ENCODE data around the gene HLA-F.
A peak's percentile ranks its signal among the peaks of the same experiment; 100 is the strongest.

HLA-F gene

DNA sequence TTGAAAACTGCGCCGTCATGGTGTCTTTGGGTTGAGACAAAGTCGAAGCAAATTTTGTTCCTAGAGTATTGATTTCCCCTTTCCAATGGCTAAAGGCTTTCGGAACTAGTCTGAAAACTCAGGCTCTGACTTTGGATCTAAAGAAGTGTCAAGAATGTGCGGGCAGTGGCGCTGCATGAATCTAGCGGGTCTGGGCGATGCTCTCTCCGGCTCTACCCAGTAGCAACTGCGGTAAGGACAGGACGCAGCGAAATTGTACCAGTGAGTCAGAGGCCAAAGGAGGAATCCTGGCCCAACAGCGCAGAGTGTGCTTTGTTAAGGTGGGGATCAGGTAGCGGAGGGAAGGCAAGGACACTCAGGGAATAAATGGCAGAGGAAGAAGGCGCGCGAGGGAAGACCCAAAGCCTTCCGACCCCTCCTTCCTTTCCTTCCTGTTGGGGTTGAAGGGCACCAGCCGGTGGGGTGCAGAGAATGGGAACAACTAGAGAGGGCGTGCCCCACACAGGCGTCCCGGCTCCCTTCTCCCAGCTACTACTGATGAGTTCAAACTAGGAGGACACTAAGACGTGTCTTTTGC is 32.1 kb downstream of the HLA-F start:
- no peak overlapping the region for H3K4me3 Mint-ChIP-seq
- peaks cover 43% of the 10 kb centered on the region for H3K4me1 Mint-ChIP-seq (ENCODE audit: low read depth)
- H3K36me3 Mint-ChIP-seq (ENCODE audit: low read depth), result peaks cover 9% of the 10 kb centered on the region
- H3K9me3 Mint-ChIP-seq, result no peaks in the 10 kb centered on the region
- no peak overlapping the region for H3K27ac Mint-ChIP-seq
- no peaks in the 10 kb centered on the region for H3K27me3 Mint-ChIP-seq (ENCODE audit: low read depth)

DNA sequence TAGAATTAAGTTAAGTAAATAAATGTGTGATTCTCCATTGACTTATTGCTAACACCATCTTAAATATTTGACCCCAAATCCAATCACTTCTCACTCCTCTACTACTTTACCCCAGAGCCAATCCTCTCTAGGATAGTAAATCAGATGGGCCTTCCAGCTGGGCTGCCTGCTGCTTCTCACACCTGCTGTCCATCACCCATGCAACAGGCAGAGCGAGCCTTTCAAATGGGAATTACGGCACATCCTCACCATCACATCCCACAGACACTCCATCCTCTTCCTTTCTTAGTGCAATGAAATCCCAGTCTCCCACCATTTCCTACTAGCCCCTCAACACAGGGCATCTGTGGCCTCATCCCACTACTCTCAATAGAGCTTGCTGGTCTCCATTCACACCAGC is 34.0 kb downstream of the HLA-F start:
- Mint-ChIP-seq H3K4me1 (ENCODE audit: low read depth) (peaks cover 29% of the 10 kb centered on the region), H3K36me3 (ENCODE audit: low read depth) (peaks cover 9% of the 10 kb centered on the region), H3K27me3 (ENCODE audit: low read depth) (no peaks in the 10 kb centered on the region), H3K4me3 (no peak overlapping the region), H3K9me3 (no peaks in the 10 kb centered on the region), H3K27ac (no peak overlapping the region)

DNA sequence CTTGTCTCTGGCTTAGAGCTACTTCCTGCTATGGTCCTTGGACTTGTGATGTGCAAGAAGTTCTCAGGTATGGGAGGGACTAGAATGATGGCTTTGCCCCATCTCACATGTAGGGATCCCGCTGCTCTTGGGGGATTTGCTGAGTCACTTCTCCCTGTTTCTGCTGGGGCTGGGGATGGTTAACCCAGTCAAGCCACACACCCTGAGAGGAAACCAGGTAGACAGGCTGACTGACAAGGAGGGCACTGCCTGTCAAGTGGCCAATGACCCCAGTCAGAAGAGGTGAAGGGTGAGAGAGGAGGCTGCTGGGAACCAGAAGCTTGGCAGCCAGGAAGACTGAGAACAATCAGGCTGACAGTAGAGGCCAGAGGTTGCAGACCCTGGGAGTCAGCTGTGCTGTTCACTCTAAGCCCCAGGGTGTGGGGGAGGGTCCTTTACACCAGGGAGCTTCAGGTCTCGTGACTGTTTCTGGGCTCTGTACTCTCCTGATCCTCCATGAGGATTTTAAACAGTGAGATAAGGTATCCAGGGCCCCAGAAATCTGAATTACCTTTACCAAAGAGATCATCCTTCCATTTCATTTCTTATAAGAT is 34.6 kb downstream of the HLA-F start:
- no peaks in the 10 kb centered on the region for H3K9me3 Mint-ChIP-seq
- peaks cover 9% of the 10 kb centered on the region for H3K36me3 Mint-ChIP-seq (ENCODE audit: low read depth)
- peaks cover 30% of the 10 kb centered on the region for H3K4me1 Mint-ChIP-seq (ENCODE audit: low read depth)
- H3K27ac Mint-ChIP-seq, result no peak overlapping the region
- H3K4me3 Mint-ChIP-seq, result no peak overlapping the region
- H3K27me3 Mint-ChIP-seq (ENCODE audit: low read depth), result no peaks in the 10 kb centered on the region

DNA sequence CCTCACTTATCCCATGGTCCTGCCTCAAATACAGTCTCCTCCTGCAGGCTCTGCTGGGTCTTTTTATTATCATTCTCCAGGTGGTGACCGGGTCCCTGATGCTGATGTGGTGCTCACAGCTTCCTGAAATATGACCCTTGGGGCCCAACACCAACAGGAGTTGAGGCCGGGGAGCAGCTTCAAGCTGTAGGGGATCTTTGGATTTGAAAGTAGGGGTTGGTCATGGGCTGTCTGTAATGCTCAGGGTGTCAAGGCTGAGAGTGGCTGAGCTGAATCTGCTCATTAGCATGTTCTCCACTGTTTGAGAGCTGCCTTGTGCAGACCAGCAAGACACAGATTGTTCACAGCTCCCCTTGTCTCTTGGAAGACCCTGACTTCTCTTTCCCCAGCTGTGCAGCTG is 35.5 kb downstream of the HLA-F start:
- Mint-ChIP-seq H3K4me3 (no peak overlapping the region), H3K27ac (no peak overlapping the region), H3K27me3 (ENCODE audit: low read depth) (no peaks in the 10 kb centered on the region), H3K36me3 (ENCODE audit: low read depth) (peaks cover 5% of the 10 kb centered on the region), H3K4me1 (ENCODE audit: low read depth) (peaks cover 32% of the 10 kb centered on the region), H3K9me3 (no peaks in the 10 kb centered on the region)

DNA sequence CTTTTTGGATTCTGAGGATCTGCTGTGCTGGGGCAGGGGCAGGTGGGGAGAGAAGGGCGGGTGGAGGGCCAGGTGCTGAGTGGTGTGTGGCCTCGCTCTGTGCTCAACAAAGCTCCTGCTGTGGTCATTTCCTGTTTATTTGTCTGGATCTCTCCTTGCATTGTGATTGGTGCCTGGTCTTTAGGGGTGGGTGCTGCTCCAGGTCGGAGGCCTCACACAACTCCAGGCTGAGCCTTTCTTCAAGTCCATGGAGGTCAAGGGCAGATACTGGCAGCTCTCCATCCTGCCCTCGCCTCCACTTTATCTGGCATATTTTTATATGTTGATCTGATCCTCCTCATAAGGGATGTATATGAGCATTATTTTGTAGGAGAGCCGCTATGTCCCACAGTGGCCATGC is 36.2 kb downstream of the HLA-F start:
- Mint-ChIP-seq H3K4me1 (ENCODE audit: low read depth) (peaks cover 35% of the 10 kb centered on the region), H3K4me3 (no peak overlapping the region), H3K36me3 (ENCODE audit: low read depth) (peaks cover 4% of the 10 kb centered on the region), H3K9me3 (no peaks in the 10 kb centered on the region), H3K27me3 (ENCODE audit: low read depth) (no peaks in the 10 kb centered on the region), H3K27ac (no peak overlapping the region)

DNA sequence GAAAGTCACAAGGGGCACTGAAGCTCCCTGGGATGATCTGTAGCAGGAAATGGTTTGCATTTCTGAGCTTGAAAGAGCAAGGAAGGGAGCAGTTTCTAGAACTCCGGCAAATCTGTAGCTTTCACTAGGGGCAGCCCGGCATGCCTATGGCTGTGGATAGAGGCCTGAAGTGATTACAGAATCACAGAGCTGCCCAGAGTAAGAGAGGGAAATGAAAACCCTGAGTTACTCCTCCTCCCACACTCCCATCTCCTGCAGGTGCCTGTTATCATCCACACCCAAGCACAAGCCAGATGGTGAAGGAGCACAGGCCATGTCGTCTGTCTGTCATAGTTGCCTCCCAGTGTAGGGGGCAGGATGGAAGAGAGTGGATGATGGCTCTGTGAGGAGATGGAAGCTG is 37.1 kb downstream of the HLA-F start:
- Mint-ChIP-seq H3K27me3 (ENCODE audit: low read depth) (no peaks in the 10 kb centered on the region), H3K9me3 (no peaks in the 10 kb centered on the region), H3K4me3 (no peak overlapping the region), H3K4me1 (ENCODE audit: low read depth) (peaks cover 34% of the 10 kb centered on the region), H3K27ac (no peak overlapping the region), H3K36me3 (ENCODE audit: low read depth) (peaks cover 4% of the 10 kb centered on the region)

DNA sequence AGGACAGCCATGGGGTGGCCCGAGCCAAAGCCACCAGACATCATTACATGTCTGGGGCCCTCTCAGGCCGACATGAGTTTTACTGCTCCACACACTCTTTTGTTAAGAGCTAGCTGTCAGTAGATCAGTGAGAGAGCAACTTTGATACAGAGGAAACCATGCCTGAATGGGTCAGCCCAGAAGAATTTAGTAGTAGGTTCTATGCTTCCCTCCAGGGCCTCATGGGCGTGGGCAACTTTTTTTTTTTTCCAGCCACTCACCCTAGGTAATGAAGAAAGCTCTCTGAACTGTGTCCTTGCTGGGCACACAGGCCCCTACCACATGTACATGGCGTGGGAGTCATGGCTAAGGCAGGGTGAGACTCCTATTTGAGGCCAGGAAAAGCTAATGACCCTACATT is 38.8 kb downstream of the HLA-F start:
- Mint-ChIP-seq H3K9me3 (no peaks in the 10 kb centered on the region), H3K27ac (no peak overlapping the region), H3K4me3 (no peak overlapping the region), H3K4me1 (ENCODE audit: low read depth) (peaks cover 38% of the 10 kb centered on the region), H3K36me3 (ENCODE audit: low read depth) (peaks cover 4% of the 10 kb centered on the region), H3K27me3 (ENCODE audit: low read depth) (no peaks in the 10 kb centered on the region)

DNA sequence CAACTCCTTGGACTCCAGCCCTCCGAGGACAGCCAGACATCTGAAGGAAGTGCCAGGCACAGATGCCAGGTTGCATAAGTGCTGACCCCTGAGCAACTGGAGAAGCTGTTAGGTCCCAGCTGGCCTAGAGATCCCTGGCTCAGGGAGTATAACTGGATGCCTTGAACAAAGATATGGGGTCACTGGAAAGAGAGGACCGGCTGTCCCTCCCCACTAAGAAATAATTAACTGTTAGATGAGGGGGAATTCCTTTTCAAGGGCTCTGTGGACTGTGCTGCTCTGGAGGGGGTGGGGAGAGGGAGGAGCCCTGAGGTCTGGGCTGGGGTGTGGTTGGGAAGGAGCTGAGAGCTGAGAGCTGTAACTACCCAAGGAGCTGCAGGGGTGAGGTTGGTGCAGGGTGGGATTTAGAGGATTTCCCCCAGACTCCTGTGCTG is 39.6 kb downstream of the HLA-F start:
- Mint-ChIP-seq H3K27me3 (ENCODE audit: low read depth) (no peaks in the 10 kb centered on the region), H3K9me3 (no peaks in the 10 kb centered on the region), H3K36me3 (ENCODE audit: low read depth) (no peaks in the 10 kb centered on the region), H3K27ac (no peak overlapping the region), H3K4me1 (ENCODE audit: low read depth) (peaks cover 32% of the 10 kb centered on the region), H3K4me3 (no peak overlapping the region)

DNA sequence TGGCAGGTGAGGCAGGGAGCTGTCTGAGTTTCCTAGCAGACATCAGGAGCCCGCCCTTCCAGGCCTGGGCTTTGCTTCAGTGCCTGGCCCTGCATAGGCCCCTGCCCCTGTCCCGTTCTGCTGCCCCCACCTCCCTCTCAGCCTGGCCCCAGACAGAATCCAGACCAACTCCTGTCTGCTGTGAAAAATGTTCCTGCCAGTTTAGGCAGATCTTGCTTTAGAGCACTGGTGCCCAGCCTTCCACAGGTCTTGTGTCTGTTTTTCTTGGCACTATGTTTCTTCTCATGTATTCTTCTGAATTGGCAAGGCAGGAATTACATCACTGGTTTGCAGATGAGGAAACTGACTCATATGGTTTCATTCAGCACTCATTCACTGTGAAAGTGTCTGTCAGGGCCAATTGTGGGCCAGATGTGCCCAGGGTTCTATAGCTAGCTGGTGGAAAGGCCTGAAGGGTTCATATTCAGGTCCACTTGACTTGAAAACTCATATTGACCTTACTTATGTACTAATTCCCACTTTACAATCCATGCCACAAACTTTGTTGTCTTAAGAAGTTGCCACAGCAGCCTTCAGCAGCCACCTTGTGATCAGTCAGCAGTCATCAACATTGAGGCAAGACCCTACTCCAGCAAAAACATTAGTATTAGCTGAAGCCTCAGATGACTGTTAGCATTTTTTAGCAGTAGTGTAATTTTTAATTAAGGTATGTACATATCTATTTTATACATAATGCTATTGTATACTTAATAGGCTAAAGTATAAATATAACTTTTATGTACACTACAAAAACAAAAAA is 40.5 kb downstream of the HLA-F start:
- H3K36me3 Mint-ChIP-seq (ENCODE audit: low read depth), result no peaks in the 10 kb centered on the region
- H3K27ac Mint-ChIP-seq, result peak overlapping the region; percentile 67
- H3K9me3 Mint-ChIP-seq, result no peaks in the 10 kb centered on the region
- H3K4me3 Mint-ChIP-seq, result peak overlapping the region; percentile 40
- H3K27me3 Mint-ChIP-seq (ENCODE audit: low read depth), result no peaks in the 10 kb centered on the region
- H3K4me1 Mint-ChIP-seq (ENCODE audit: low read depth), result peaks cover 32% of the 10 kb centered on the region

DNA sequence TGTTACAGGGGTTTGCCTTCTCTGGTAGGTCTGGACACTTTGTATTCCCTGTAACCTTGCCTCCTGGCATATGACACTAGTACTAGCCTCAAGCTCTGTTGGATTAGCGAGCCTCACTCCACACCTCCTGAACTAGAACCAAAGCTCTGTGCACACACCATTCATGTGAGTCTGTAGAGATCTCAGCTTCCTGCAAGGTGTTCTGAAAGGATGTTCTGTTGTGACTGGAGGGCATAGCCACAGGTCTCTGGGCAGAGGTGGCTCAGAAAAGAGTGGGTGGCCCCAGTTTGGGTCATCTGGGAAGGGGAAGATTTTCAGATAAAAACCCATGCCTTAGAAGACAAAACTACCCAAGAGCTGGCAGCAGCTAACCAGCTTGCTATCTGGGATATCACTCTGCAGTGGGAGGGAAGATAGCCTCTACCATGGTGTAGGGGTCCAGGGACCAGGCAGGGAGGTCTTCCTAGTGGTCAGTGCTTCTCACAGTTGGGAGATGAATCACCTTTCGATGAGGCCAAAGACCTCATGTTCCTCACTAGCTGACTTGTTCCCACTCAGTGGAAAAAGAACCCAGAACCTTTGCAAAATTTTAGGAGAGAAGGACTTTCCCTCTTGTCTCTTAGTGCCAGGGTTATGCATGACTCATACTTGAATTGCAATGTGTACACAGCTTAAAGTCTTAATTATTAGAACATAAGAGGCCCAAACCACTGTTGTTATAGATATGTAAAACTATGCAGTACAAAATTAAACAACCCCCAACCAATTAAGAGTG is 41.4 kb downstream of the HLA-F start:
- Mint-ChIP-seq H3K27me3 (ENCODE audit: low read depth) (no peaks in the 10 kb centered on the region), H3K4me1 (ENCODE audit: low read depth) (peaks cover 27% of the 10 kb centered on the region), H3K9me3 (no peaks in the 10 kb centered on the region), H3K27ac (peak overlapping the region; percentile 77), H3K4me3 (peak overlapping the region; percentile 68), H3K36me3 (ENCODE audit: low read depth) (no peaks in the 10 kb centered on the region)

DNA sequence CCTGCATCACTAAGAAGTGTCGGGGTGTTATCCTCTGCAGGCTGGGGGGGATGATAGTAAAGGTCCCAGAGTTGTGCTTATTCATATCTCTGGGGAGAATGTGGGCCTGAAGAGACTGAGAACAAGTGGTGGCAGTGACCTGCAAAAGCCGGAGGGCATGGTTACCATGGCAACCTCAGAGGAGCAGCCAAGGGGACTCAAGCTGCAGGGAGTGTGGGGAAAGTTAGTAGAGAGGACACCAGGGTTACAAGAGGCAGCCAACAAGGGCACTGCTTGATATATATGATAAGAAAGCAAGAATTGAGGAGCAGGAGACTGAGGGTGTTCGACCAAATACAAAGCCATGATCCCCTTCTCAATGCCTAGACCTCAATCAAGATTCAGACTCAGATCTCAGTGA is 46.1 kb downstream of the HLA-F start:
- H3K4me1 Mint-ChIP-seq (ENCODE audit: low read depth), result peaks cover 8% of the 10 kb centered on the region
- H3K9me3 Mint-ChIP-seq, result no peaks in the 10 kb centered on the region
- H3K36me3 Mint-ChIP-seq (ENCODE audit: low read depth), result no peaks in the 10 kb centered on the region
- no peak overlapping the region for H3K27ac Mint-ChIP-seq
- H3K4me3 Mint-ChIP-seq, result no peak overlapping the region
- peaks cover 11% of the 10 kb centered on the region for H3K27me3 Mint-ChIP-seq (ENCODE audit: low read depth)

DNA sequence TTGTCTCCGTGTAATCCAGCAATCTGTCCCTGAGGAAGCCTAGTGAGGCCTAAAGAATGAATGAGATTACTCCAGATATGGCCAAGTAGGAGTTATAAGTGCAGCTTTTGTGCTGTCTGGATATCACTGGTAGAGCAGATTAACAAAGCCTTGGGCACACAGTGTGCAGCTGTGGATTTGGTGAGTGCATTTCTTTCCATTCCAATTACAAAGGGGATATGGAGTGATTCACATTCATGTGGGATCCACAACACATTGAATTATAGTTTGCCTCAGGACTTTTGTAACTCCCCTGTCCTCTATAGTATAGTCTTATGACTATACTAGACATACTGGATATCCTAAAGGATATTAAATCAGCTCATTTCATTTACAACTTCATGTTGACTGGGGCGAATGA is 47.1 kb downstream of the HLA-F start:
- Mint-ChIP-seq H3K9me3 (no peaks in the 10 kb centered on the region), H3K27me3 (ENCODE audit: low read depth) (peaks cover 20% of the 10 kb centered on the region), H3K4me3 (no peak overlapping the region)

DNA sequence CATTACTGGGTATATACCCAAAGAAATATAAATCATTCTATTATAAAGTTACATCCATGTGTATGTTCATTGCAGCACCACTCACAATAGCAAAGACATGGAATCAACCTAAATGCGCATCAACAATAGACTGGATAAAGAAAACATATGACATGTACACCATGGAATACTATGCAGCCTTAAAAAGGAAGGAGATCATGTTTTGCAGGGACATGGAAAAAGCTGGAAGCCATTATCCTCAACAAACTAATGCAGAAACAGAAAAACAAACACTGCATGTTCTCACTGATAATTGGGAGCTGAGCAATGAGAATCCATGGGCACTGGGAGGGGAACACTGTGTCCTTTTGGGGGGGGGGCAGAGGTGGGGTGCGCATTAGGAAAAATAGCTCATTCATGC is 53.5 kb downstream of the HLA-F start:
- no peak overlapping the region for H3K4me3 Mint-ChIP-seq
- peaks cover 47% of the 10 kb centered on the region for H3K27me3 Mint-ChIP-seq (ENCODE audit: low read depth)
- no peak overlapping the region for H3K27ac Mint-ChIP-seq
- H3K9me3 Mint-ChIP-seq, result no peaks in the 10 kb centered on the region
- H3K36me3 Mint-ChIP-seq (ENCODE audit: low read depth), result no peaks in the 10 kb centered on the region
- H3K4me1 Mint-ChIP-seq (ENCODE audit: low read depth), result peaks cover 1% of the 10 kb centered on the region

More for the DNA sequence above, 47.1 kb downstream of the HLA-F start:
- Mint-ChIP-seq H3K36me3 (ENCODE audit: low read depth) (no peaks in the 10 kb centered on the region), H3K27ac (no peak overlapping the region), H3K4me1 (ENCODE audit: low read depth) (peaks cover 6% of the 10 kb centered on the region)
